HK-2 (cell line): ENCODE data around the gene PVRIG.
"Not testable (repeated sequence)": the region's sequence is repeated elsewhere in the genome, so short reads cannot be mapped to it uniquely, and the experiment has no call there.

Source experiments
- DNase-seq: peaks from one replicate; pipeline ENCODE4 v3.0.0-alpha.2; 2018; ENCODE audit not compliant: unreplicated experiment

PVRIG gene

DNA sequence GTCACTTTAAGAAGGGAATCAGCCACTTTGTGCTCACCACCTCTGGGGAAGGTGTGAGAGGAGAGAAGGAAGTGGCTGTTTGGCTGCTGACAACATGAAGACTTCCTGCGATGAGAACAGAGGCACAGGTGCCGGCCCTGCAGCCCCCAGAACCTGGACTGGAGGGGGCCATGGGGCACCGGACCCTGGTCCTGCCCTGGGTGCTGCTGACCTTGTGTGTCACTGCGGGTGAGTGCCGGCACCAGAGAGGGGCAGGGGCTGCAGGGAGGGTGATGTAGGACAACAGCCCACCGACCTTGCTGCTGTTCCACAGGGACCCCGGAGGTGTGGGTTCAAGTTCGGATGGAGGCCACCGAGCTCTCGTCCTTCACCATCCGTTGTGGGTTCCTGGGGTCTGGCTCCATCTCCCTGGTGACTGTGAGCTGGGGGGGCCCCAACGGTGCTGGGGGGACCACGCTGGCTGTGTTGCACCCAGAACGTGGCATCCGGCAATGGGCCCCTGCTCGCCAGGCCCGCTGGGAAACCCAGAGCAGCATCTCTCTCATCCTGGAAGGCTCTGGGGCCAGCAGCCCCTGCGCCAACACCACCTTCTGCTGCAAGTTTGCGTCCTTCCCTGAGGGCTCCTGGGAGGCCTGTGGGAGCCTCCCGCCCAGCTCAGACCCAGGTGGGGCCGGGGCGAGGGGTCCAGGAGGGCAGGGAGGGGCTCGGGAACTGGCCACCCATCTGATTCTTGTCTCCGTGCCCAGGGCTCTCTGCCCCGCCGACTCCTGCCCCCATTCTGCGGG lies at the start of gene PVRIG:
Gene PVRIG, plus strand, starts transcription at position 149 of the 785 bp plus-strand sequence. Its CDS starts 22 bp downstream, at position 171.
- DNase-seq, result not testable (repeated sequence)

DNA sequence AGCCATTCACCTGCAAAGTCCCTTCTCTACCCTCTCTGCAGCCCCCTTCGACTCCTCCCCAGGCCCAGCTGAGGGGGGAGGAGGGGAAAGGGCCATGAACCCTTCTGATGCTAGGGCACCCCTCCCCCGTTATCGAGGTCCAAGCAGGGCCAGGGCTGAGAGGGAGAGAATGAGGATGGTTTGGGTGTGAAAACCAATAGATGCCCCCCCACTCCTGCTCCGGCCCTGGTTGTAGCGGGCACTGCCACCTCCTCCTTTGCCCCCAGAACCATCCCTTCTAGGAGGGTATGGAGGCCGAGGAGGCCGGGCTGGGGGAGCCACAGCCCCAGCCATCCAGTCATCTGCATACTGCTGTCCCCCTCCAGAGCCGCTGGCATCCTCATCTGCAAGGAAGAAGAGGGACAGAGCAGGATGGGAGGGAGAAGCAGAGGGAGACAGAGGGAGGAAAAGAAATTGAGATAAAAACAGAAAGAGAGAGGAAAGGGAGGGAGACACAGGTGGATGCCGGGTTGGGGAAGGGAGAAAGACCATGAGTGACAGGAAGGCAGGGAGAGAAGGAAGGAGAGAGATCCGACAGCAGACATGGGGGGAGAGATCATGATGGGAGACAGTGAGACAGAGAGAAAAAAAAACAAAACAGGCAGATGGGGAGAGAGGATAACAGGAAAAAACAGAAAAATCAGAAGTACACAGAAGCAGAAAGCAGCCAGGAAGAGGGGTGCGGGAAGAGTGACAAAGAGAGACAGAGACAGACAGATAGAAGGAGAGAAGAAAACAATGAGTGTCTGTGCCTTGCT lies 49.5 kb upstream of the PVRIG start:
- DNase-seq, result no peak

DNA sequence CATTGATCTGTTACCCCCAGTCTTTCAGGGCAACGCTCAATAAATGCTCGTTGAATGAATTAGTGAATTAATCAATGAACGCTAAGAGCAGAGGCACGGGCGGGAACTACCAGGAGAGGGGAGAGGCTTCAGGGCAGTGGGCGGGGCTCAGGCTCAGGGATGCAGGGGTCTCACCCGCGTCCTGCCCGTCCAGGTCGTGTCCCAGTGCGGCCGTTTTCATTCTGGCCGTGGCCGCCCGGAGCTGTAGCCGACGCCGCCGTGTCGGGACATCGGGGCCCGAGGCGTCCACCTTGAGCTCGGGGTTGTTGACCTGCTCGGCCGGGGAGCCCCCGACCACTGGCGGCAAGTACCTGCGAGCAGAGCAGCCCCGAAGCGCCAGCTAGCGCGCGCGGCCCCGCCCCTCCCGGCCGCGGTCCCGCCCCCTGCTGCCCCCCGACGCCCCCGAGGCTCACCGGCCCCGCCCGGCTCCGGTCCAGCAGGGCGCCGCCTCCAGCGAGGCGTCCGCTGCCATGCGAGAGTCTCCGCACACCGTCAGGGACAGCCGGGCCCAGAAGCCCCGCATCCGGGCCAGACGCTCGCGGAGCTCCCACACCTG lies 48.6 kb upstream of the PVRIG start:
- no peak for DNase-seq

GRCh38 chr7:100171840-100172239 lies 47.9 kb upstream of the PVRIG start:
- no peak for DNase-seq

DNA sequence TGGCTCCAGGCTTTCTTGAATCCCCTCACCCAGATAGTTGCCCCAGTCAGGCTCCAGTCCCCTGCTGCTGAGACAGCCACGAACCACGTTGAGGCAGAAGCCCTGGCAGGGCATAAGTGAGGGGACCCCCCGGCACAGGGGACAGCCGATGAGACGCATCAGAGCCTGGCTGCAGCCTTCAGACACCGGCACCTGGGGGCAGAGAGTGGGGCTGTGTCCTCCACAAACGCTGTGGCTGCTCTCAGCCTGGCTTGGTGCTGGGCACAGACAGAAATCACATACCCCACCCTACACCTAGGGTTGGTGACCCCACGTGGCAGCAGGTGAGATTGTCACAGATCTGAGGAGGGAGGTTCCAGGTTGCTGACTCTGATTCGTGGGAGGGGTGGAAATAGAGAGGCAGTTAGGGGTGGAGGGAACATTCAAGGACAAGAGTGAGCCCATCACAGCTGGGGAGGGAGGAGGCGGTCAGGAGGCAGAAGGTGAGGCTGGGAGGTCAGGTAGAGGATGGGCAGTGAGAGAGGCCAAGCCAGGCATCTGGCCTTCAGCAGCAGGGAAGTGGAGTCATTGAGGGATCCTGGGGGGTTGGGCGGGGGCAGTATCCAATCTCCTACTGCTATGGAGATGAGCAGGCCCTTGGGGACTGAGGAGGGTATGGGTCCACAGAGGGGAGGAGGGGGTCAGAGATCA lies 45.8 kb upstream of the PVRIG start:
- DNase-seq, result no peak

GRCh38 chr7:100174582-100174981 lies 45.2 kb upstream of the PVRIG start:
- DNase-seq, result no peak

- DNase-seq, result no peak
Measured at GRCh38 chr7:100175296-100175935, 44.3 kb upstream of the PVRIG start.

GRCh38 chr7:100176096-100177044 lies 43.4 kb upstream of the PVRIG start:
- no peak for DNase-seq

GRCh38 chr7:100177045-100178001 lies 42.4 kb upstream of the PVRIG start, which contains the start of the genes GPC2 and STAG3:
GPC2 (minus strand) TSS chr7:100177381; CDS start chr7:100177199, 182 bp downstream.
STAG3 (plus strand) TSS chr7:100177918; CDS start chr7:100180557, 2,639 bp downstream.
- DNase-seq, result peak; percentile 100

GRCh38 chr7:100180084-100180483 lies 39.7 kb upstream of the PVRIG start:
- not testable (repeated sequence) for DNase-seq

DNA sequence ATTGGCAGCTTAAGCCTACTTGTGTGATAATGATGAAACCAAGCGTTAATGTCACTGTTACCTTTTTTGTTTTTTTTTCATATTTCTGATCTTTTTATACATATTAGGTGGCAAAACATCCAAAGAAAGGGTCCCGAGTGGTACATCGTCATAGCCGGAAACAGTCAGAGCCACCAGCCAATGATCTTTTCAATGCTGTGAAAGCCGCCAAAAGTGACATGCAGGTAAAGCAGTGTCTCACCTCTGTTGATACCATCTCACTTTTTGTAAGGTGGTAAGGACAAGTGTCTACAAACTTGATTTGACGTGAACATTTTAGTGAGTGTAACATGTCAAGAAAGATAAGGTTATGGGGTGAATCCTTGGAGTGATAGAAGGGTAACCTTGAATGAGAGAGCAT lies 37.1 kb upstream of the PVRIG start:
- not testable (repeated sequence) for DNase-seq

- not testable (repeated sequence) for DNase-seq
Measured at GRCh38 chr7:100183090-100183489, 36.7 kb upstream of the PVRIG start.

DNA sequence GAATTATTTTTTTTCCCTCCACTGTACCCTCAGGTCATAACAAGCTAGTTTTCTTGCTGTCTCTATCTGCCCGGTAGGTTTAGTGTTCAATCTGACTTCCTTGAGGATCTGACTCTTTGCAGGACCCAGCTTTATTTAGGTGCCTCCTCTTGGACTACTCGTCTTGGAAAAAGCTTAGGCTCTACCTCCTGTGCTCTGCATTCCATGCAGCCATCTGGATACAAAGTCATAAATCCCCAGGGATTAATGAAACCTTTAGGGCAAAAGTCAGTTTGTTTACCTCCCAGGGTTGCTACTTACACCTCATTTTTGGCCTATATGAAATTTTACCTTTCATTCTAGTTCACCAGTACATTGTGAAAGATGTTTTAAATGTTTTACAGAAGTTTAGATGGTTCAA lies 34.0 kb upstream of the PVRIG start:
- no peak for DNase-seq

- DNase-seq, result no peak
Measured at GRCh38 chr7:100189061-100189460, 30.7 kb upstream of the PVRIG start.

- no peak for DNase-seq
Measured at GRCh38 chr7:100190048-100190711, 29.6 kb upstream of the PVRIG start.

DNA sequence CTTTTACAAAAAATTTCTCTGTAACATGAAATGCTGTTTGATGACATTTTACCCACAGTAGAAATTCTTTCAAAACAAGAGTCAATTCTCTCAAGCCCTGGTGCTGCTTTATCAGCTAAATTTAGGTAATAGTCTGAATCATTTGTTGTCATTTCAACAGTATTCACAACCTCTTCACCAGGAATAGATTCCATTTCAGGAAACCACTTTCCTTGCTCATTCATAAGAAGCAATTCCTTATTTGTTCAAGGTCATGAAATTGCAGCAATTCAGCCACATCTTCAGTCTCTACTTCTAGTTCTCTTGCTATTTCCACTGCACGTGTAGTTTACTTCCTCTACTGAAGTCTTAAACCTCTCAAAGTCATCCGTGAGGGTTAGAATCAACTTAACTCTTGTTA lies 28.0 kb upstream of the PVRIG start:
- no peak for DNase-seq

- not testable (repeated sequence) for DNase-seq
Measured at GRCh38 chr7:100192281-100192862, 27.4 kb upstream of the PVRIG start.

- no peak for DNase-seq
Measured at GRCh38 chr7:100192969-100193368, 26.8 kb upstream of the PVRIG start.
